Measurements from ENCODE around the gene OR10V1. TPM values are rescaled to one million over a fixed set of nuclear protein-coding genes. Genes with fewer than 3 reads are reported as not detected.

OR10V1 gene
- total and polyA plus RNA-seq, 9 of the 15 experiments (the other 6 are each of a cell fraction or from before 2014, with no cell fraction given): not detected

DNA sequence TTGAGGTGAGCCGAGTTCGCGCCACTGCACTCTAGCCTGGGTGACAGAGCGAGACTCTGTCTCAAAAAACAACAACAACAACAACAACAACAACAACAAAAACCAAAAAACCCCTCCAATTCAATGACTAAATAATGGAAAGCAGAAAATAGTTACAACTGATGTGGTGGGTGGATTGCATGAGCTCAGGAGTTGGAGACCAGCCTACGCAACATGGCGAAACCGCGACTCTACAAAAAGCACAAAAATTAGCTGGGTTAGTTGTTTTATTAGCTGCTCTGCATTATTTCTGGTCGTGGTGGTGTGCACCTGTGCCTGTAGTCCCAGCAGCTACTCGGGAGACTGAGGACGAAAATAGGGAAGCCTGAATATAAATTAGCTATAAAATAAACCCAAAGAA, 42.2 kb downstream of the OR10V1 start:
- Histone ChIP-seq H3K27me3 (ENCODE audit: control insufficient read depth in 2 of 2, insufficient read depth in 2 of 2, low read length in 2 of 2) (no peaks in the 10 kb centered on the region), H3K4me2 (ENCODE audit: insufficient read depth, low read length) (no peak overlapping the region), H3K9ac (ENCODE audit: insufficient read depth in 1 of 2, low read depth in 2 of 2, low read length in 2 of 2) (no peak overlapping the region), H2AFZ (ENCODE audit: low read depth, low read length) (no peak overlapping the region), H3K27ac (ENCODE audit: extremely low read depth, low read depth, low read length) (no peak overlapping the region), H3K9me3 (replicated peaks; ENCODE audit: control insufficient read depth, insufficient read depth, low read depth, low read length) (no peaks in the 10 kb centered on the region), H4K20me1 (replicated peaks; ENCODE audit: control insufficient read depth, insufficient read depth, low read length) (no peaks in the 10 kb centered on the region), H3K4me3 (no peak overlapping the region), H3K36me3 (ENCODE audit: control insufficient read depth, insufficient read depth, low read length) (peaks cover 11% of the 10 kb centered on the region; the same call in 2 of the 3 replicates), H3K79me2 (ENCODE audit: control insufficient read depth, insufficient read depth, low read length) (peaks cover 24% of the 10 kb centered on the region), H3K4me1 (replicated peaks in 1 of 2; ENCODE audit: control insufficient read depth in 2 of 2, insufficient read depth in 2 of 2, low read length in 2 of 2) (peaks cover 11 to 14% of the 10 kb centered on the region in 2 experiments; a peak in 3 of 5 replicates), H3K9me1 (ENCODE audit: control insufficient read depth, insufficient read depth, low read length) (no peaks in the 10 kb centered on the region)
- FAIRE-seq (no peak), ATAC-seq (no peak), DNase-seq (ENCODE audit: extremely low read depth in 1 of 4, low spot score in 3 of 4) (no peak)
- BruUV-seq (replicated peaks): no TSS peak
- no peak for TF ChIP-seq ELF1 (tag; IDR thresholded peaks at IDR 0.05)
- TF ChIP-seq ELK1 (CRISPR knock-in tag; IDR thresholded peaks at IDR 0.05): no peak
- TF ChIP-seq ZFP36 (IDR thresholded peaks at IDR 0.05; ENCODE audit: low read depth, low read length, partially characterized antibody): no peak
- TF ChIP-seq ZBTB49 (CRISPR knock-in tag; IDR thresholded peaks at IDR 0.05; ENCODE audit: borderline replicate concordance): no peak
- TF ChIP-seq MTA1 (IDR thresholded peaks at IDR 0.05; ENCODE audit: borderline replicate concordance): no peak
- no peak for TF ChIP-seq PRDM10 (IDR thresholded peaks at IDR 0.05; ENCODE audit: partially characterized antibody)
- no peak for TF ChIP-seq CHD2 (IDR thresholded peaks at IDR 0.05; ENCODE audit: low read depth, low read length)
- no peak for TF ChIP-seq NFXL1 (CRISPR knock-in tag; IDR thresholded peaks at IDR 0.05)
- in situ Hi-C loops (cut with MboI) (no loop called here), intact Hi-C loops (cut with micrococcal nuclease) (no loop called here)
- WGBS (ENCODE audit: insufficient coverage, low coverage, missing lambda C conversion rate): 84% methylated on average over 11 of the region's 11 CpGs
- CTCF ChIA-PET (ENCODE audit: low intra/inter-chr PET ratio): no interaction called here
- POLR2A ChIA-PET: interaction anchor here (0.7 to 1.0 kb wide), 3 partner anchors 9 to 134 kb away, joined by 3 to 5 read pairs (median 5); no protein-coding TSS in a partner anchor
